GM12874 (cell line): ENCODE data around the gene TAF12.

Experiments used
- TF ChIP-seq, protein P1 (sequence below): IDR thresholded peaks from 2 replicates; pipeline ENCODE4 v1.5.1; 2011; ENCODE audit warnings: low read depth, mild to moderate bottlenecking, control low read depth, low read length, moderate library complexity; ENCODE audit not compliant: insufficient read depth

Gene TAF12

DNA sequence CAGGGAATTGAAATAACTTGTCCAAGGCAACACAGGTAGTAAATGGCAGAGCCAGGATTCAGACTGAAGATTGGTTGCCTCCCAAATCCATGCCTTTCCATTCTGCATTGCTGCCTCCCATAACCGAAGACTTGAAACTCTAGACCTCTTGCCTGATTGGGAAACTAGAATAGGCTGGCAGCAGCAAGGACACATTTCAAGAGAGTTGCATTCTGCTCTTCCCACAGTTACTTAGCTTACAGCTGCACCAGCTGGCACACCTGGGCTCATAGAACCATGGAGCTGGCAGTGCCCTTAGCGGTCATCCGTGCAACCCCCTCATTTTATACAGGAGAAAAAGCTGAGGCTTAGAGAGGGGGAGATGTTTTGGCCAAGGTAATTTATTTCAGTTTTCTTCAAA is 82.0 kb downstream of the TAF12 start:
- TF ChIP-seq, protein P1, sequence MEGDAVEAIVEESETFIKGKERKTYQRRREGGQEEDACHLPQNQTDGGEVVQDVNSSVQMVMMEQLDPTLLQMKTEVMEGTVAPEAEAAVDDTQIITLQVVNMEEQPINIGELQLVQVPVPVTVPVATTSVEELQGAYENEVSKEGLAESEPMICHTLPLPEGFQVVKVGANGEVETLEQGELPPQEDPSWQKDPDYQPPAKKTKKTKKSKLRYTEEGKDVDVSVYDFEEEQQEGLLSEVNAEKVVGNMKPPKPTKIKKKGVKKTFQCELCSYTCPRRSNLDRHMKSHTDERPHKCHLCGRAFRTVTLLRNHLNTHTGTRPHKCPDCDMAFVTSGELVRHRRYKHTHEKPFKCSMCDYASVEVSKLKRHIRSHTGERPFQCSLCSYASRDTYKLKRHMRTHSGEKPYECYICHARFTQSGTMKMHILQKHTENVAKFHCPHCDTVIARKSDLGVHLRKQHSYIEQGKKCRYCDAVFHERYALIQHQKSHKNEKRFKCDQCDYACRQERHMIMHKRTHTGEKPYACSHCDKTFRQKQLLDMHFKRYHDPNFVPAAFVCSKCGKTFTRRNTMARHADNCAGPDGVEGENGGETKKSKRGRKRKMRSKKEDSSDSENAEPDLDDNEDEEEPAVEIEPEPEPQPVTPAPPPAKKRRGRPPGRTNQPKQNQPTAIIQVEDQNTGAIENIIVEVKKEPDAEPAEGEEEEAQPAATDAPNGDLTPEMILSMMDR = no peak
